Heart right ventricle (tissue), 16 donors: ENCODE data around the gene GAMT. TPM values are rescaled to one million over a fixed set of nuclear protein-coding genes. Genes with fewer than 3 reads are reported as not detected.

ENCODE experiments used
- ATAC-seq, 8 donors: fragments of 200-7000 bp; cut with Tn5 transposase; one replicate each; pipeline ENCODE4 v1.9.1; 2020; ENCODE audit warnings: mild to moderate bottlenecking in 8 of 8, moderate library complexity in 8 of 8, moderate number of reproducible peaks in 1 of 8
- DNase-seq, 2 donors: peaks; one replicate each; pipeline ENCODE4 v3.0.0-alpha.2; 2020
- H3K27ac ChIP-seq, 10 donors: fragments of 200-600 bp; sonication (generic) in 2 of 10; one replicate each; pipeline versions ENCODE4 v1.5.0 to v1.8.0; 2020 to 2022; ENCODE audit warnings: mild to moderate bottlenecking in 3 of 10
- H3K27me3 ChIP-seq, 7 donors: fragments of 200-600 bp; one replicate each; pipeline ENCODE4 v1.8.0; 2021 to 2022; ENCODE audit warnings: mild to moderate bottlenecking in 2 of 7
- H3K36me3 ChIP-seq, 9 donors: fragments of 200-600 bp; sonication (generic) in 1 of 9; one replicate each; pipeline versions ENCODE4 v1.5.0 to v1.8.0; 2020 to 2022; ENCODE audit warnings: mild to moderate bottlenecking in 2 of 9
- H3K4me1 ChIP-seq, 9 donors: fragments of 200-600 bp; sonication (generic) in 1 of 9; one replicate each; pipeline versions ENCODE4 v1.5.0 to v1.8.0; 2020 to 2022; ENCODE audit warnings: mild to moderate bottlenecking in 4 of 9
- H3K4me3 ChIP-seq, 10 donors: fragments of 200-600 bp; sonication (generic) in 2 of 10; one replicate each; pipeline versions ENCODE4 v1.5.0 to v1.8.0; 2020 to 2022; ENCODE audit warnings: mild to moderate bottlenecking in 7 of 10, moderate library complexity in 2 of 10
- H3K9me3 ChIP-seq, 11 donors: fragments of 200-600 bp in 10 of 11; sonication (generic) in 2 of 11; one replicate each; pipeline versions ENCODE4 v1.5.0 to v1.8.0; 2013 to 2022; ENCODE audit warnings: mild to moderate bottlenecking in 2 of 11, control low read depth in 1 of 11, moderate library complexity in 1 of 11
- WGBS, 2 donors: extraction: QIAGEN DNeasy Blood & Tissue Kit; methylation state at CpG; one replicate each; pipeline ENCODE4 v1.1.7; 2013; ENCODE audit warnings: inconsistent platforms in 1 of 2; 5-methylcytosine and 5-hydroxymethylcytosine counted together
- intact Hi-C, 10 donors: fragments of 100-400 bp; cut with DNase I; formaldehyde crosslinking; loops; one replicate each; pipeline versions ENCODE4 v1.11.1 to v1.14.2; 2022
- polyA plus RNA-seq, 2 donors: library from polyadenylated mRNA; stranded (reverse); fragments of 200-250 nt; gene quantifications; one replicate each; pipeline ENCODE4 v1.2.3, GENCODE V29; 2013
- total RNA-seq, 10 donors: library from RNA; stranded (reverse); fragmentation: NEBNext Ultra II Directional in 3 of 10; extraction: Animal tissue kit (Norgen Biotek cat#: 25700) in 3 of 10; gene quantifications; one replicate each; pipeline versions ENCODE4 v1.2.1 to v1.2.4, GENCODE V29; 2021 to 2023
- TF ChIP-seq, protein P1 (sequence below), 9 donors: fragments of 200-600 bp; sonication (generic) in 2 of 9; IDR thresholded peaks; one replicate each; pipeline versions ENCODE4 v1.5.0 to v1.8.0; 2021 to 2022; ENCODE audit warnings: antibody characterized with exemption in 9 of 9, mild to moderate bottlenecking in 5 of 9, moderate library complexity in 1 of 9
- donor health status: Arrhythmogenic right ventricular cardiomyopathy.
- donor health status: ischemic (EF 13 %, LVEDD 7.1; RV severe dilation, severe dysfunction).
- donor health status: healthy with polysubstance abuse.
- donor health status: DM: no; HTN: yes; CAD: no.
- donor health status: DM: no; HTN: no; CAD: no.
- donor health status: ischemic (EF 25% LVEDD 6.9; RV normal size, moderate dysfunction).
- donor health status: ischemic (EF 25% LVEDD 5.7; RV mildly dilated, moderate dysfunction).
- donor health status: healthy.
- donor health status: DM: yes; HTN: yes; CAD: no.
- donor health status: Ischemic cardiomyopathy.
- donor health status: ischemic (EF 35%, LVEDD 5.7; RV mildly dilated, moderate dysfunction).
- donor health status: nonischemic (EF 11% LVEDD 7.7; RV severe dilation, severe dysfunction).
- donor health status: DM: yes; HTN: yes; CAD: no.
- donor health status: PGD.
- donor health status: ischemic (EF 29% LVEDD 5.4; RV normal size, mild dysfunction).
- donor health status: nonischemic (EF 23%, LVEDD 6.1; RV moderate dilation, normal function).

The GAMT gene
- total and polyA plus RNA-seq, 12 donors, result 30.8 to 260 (median 72.1) TPM

DNA sequence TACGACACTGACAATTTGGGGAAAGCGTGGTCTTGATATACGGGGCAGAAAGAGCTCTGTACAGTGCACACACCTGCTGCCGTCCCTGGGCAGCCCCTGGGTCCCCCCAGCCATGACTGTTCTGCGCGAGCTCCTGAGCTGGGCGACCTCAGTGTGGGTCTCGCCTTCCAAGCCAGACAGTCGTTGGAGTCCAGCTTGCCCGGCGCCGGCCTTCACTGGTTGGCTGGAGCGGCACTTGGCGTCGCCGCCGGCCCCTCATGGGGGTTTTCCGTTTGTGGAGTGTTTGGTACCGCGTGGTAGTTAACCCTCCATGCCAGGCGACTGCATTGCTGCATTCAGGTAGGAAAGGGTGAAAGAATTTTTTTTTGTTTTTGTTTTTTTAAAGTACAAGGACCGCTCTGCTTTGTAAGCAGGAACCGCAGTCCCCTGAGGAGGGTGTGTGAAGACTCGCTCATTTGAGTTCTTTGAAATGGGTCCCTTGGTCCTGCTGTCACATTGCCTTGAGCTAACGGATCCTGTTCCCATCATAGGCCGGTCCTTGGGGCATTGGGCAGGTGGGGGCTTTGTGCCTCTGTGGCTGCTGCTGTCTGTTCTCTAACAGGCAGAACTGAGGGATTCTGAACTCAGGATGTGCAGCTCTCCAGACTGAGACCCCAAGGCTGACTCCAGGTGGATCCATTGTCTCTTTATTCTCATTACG is 26.0 kb upstream of the GAMT start:
- no peak overlapping the region for H3K4me3 ChIP-seq
- no peak overlapping the region for H3K27ac ChIP-seq
- TF ChIP-seq, protein P1, sequence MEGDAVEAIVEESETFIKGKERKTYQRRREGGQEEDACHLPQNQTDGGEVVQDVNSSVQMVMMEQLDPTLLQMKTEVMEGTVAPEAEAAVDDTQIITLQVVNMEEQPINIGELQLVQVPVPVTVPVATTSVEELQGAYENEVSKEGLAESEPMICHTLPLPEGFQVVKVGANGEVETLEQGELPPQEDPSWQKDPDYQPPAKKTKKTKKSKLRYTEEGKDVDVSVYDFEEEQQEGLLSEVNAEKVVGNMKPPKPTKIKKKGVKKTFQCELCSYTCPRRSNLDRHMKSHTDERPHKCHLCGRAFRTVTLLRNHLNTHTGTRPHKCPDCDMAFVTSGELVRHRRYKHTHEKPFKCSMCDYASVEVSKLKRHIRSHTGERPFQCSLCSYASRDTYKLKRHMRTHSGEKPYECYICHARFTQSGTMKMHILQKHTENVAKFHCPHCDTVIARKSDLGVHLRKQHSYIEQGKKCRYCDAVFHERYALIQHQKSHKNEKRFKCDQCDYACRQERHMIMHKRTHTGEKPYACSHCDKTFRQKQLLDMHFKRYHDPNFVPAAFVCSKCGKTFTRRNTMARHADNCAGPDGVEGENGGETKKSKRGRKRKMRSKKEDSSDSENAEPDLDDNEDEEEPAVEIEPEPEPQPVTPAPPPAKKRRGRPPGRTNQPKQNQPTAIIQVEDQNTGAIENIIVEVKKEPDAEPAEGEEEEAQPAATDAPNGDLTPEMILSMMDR (IDR thresholded peaks at IDR 0.05), result no peak
- no peaks in the 10 kb centered on the region for H3K9me3 ChIP-seq
- ATAC-seq, result no peak
- no peaks in the 10 kb centered on the region for H3K27me3 ChIP-seq
- intact Hi-C loops, result no loop called here
- 91 to 92% methylated on average over 27 of the region's 27 CpGs for WGBS, 2 donors
- peaks cover 0 to 40% (median 16%) of the 10 kb centered on the region in 9 donors for H3K4me1 ChIP-seq
- no peak for DNase-seq
- peaks cover 0 to 98% (median 57%) of the 10 kb centered on the region in 9 donors for H3K36me3 ChIP-seq

DNA sequence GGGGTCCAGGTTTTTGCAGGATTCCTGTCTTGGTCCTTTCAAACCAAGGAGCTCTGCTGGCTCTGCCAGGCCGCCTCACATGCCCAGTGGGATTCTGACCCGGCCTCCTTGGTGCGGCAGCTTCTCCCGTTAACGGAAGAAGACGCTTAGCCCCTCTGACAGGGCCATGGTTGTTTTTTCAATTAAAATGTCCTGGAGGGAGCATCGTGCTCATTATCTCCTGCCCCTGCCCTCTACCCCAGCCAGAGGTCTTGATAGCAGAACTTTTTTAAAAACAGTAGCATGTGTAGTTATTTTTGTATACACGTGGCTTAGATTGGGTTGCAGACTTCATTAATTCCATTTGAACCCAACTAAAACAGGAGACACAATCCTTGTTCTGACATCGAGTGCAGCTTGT is 25.4 kb upstream of the GAMT start:
- 60 to 67% methylated on average over 9 of the region's 9 CpGs for WGBS, 2 donors
- DNase-seq (no peak), ATAC-seq (no peak)
- TF ChIP-seq, protein P1 (IDR thresholded peaks at IDR 0.05), result no peak
- H3K27ac ChIP-seq, result no peak overlapping the region
- H3K27me3 ChIP-seq, result no peaks in the 10 kb centered on the region
- no peak overlapping the region for H3K4me3 ChIP-seq
- intact Hi-C loops, result no loop called here
- H3K9me3 ChIP-seq, result no peaks in the 10 kb centered on the region
- peaks cover 3 to 98% (median 57%) of the 10 kb centered on the region in 9 donors for H3K36me3 ChIP-seq
- H3K4me1 ChIP-seq, result peaks cover 0 to 40% (median 16%) of the 10 kb centered on the region in 9 donors

DNA sequence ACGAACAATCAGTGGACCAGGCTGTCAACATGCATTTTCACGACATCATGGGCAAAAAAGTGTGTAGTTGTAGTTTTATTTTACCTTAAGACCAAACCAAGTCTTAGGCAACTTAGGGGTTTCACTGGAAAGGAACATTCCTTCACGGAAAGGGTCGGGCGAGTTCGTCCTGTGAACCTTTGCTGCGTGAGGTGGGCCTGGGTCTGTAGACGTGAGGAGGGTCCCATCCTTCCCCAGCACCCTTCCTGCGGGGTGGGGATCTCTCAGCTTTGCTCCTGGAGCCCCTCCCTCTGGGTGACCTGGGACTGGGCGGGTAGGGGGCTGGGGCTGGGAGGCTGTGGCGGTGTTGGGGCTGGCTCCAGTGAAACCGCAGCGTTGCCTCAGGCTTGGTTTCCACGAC is 24.6 kb upstream of the GAMT start:
- 92 to 93% methylated on average over 14 of the region's 14 CpGs for WGBS, 2 donors
- Histone ChIP-seq H3K27ac (no peak overlapping the region), H3K36me3 (peaks cover 5 to 98% (median 58%) of the 10 kb centered on the region in 9 donors), H3K27me3 (no peaks in the 10 kb centered on the region), H3K9me3 (no peaks in the 10 kb centered on the region), H3K4me3 (no peak overlapping the region), H3K4me1 (peaks cover 0 to 40% (median 16%) of the 10 kb centered on the region in 9 donors)
- ATAC-seq (no peak), DNase-seq (no peak)
- TF ChIP-seq, protein P1 (IDR thresholded peaks at IDR 0.05), result no peak
- intact Hi-C loops, result no loop called here

DNA sequence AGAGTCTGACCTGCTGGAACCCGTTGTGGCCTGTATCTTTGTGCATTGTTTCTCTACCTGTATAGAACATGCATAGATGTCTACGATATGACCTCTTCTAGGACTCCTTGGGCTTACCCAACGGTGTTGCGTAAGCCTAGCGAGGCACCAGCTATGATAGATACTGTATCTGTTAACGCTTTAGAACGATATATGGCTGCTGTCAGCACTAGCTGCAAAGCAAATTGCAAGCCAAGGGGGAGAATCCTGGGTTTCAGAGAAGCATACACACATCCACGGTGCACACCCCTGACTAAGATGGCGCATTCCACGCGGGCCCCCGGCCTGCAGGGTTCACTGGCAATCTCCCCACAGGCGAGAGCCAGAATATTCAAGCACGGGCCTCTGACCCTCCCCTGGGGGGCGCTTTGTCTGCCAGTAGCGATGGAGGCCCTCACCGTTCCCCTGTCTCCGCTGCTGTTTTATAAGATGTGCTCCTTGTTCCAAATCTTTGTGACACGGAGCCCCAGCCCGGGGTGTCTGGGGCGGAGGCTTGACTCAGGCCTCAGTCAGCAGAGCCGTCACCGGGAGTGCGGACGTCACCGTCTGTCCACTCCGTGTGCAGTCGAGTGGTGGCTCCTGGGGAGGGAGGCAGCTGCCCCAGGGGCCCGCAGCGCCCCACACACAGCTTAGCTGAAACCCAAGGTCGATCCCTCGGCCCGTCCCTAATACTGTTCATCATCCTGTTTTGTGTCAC is 23.9 kb upstream of the GAMT start:
- Histone ChIP-seq H3K4me1 (peaks cover 0 to 35% (median 12%) of the 10 kb centered on the region in 9 donors), H3K27ac (no peak overlapping the region), H3K4me3 (no peak overlapping the region), H3K27me3 (no peaks in the 10 kb centered on the region), H3K36me3 (peaks cover 5 to 98% (median 60%) of the 10 kb centered on the region in 9 donors), H3K9me3 (no peaks in the 10 kb centered on the region)
- ATAC-seq (no peak), DNase-seq (no peak)
- WGBS, 2 donors, result 82 to 83% methylated on average over 33 of the region's 33 CpGs
- intact Hi-C loops, result no loop called here
- TF ChIP-seq, protein P1 (IDR thresholded peaks at IDR 0.05), result no peak
